Esophagus muscularis mucosa (tissue), 3 donors: ENCODE data around the gene SHB.

Experiments
- EP300 ChIP-seq: sonication (generic); formaldehyde crosslinking; IDR thresholded peaks from one replicate; pipeline ENCODE4 v1.6.1; 2017; ENCODE audit warnings: antibody characterized with exemption
- POLR2AphosphoS5 ChIP-seq, 2 donors: sonication (generic); formaldehyde crosslinking; IDR thresholded peaks; one replicate each; pipeline ENCODE4 v1.6.1; 2017; ENCODE audit warnings: antibody characterized with exemption in 2 of 2

GRCh38 chr9:37927601-37928551, 141.2 kb downstream of the SHB start:
- TF ChIP-seq EP300 = no peak
- no peak for TF ChIP-seq POLR2AphosphoS5 (IDR thresholded peaks at IDR 0.05)
